ENCODE measurements around the gene TMEM250. TPM values are rescaled to one million over a fixed set of nuclear protein-coding genes. Genes with fewer than 3 reads are reported as not detected.

TMEM250 gene
- total and polyA plus RNA-seq, 3 donors from 2014 or later: 29.4 to 73.0 (median 57.8) TPM

DNA sequence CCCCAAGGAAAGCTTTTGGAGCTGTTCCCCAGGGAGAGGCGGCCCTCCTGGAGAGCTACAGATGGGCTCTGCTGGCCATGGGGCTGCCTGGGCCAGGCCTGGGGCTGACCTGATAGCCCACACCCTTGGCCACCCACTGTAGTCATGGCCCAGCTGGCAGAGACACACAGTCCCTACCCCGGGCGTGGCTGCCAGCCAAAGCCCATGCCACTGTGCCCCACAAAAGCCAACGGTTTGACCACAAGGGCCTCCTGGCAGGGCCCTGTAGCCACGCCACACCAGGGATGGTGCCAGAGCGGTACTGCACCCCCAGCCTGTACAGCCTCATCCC lies 38.8 kb downstream of the TMEM250 start:
- no peaks in the 10 kb centered on the region for H3K27me3 ChIP-seq
- H3K27ac ChIP-seq: no peak overlapping the region
- intact Hi-C loops (cut with DNase I; ENCODE audit: low total_unique reads): no loop called here
- TF ChIP-seq POLR2A (IDR thresholded peaks at IDR 0.05): no peak
- TF ChIP-seq, protein P1, sequence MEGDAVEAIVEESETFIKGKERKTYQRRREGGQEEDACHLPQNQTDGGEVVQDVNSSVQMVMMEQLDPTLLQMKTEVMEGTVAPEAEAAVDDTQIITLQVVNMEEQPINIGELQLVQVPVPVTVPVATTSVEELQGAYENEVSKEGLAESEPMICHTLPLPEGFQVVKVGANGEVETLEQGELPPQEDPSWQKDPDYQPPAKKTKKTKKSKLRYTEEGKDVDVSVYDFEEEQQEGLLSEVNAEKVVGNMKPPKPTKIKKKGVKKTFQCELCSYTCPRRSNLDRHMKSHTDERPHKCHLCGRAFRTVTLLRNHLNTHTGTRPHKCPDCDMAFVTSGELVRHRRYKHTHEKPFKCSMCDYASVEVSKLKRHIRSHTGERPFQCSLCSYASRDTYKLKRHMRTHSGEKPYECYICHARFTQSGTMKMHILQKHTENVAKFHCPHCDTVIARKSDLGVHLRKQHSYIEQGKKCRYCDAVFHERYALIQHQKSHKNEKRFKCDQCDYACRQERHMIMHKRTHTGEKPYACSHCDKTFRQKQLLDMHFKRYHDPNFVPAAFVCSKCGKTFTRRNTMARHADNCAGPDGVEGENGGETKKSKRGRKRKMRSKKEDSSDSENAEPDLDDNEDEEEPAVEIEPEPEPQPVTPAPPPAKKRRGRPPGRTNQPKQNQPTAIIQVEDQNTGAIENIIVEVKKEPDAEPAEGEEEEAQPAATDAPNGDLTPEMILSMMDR (IDR thresholded peaks at IDR 0.05): no peak
- no peak for DNase-seq
- no peak overlapping the region for H3K4me3 ChIP-seq
- 86% methylated on average over 6 of the region's 6 CpGs; no CpG with 5 or more reads in 1 of the 2 donors for WGBS, 2 donors
- H3K36me3 ChIP-seq (ENCODE audit: low read depth, missing control alignments): no peaks in the 10 kb centered on the region
- peaks cover 5% of the 10 kb centered on the region for H3K4me1 ChIP-seq
- H3K9me3 ChIP-seq: no peaks in the 10 kb centered on the region

DNA sequence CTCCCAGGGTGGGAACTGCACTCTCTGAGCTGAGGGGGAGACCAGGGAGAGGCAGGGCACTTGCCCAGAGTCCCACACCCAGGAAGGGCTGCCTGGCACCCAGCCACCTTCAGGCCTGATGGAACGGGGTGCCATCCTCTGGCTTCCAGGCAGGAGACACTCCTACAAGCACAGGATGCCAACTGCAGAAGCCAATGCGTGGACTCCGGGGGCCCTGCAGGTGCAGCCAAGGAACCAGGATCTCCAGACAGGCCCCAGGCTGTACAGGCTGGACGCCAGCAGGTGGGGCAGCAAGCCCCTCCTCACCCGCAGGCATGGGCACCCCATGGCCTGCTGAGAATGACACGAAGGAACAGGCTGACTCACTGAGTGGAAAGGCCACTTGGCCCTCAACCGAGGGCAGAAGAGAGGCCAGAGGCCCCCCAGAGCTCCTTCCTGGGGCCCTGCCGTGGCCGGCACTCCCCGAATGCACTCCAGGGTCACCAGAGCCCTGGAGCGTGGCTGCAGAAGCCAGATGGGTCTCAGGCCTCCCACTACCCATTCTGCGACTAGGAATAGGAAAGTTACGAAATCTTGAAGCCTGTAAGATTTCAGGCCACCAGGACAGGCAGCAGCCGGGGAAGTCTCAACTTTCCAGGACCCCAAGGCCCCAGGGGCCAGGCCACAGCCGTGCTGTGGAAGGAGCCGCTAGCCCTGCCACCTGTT lies 39.3 kb downstream of the TMEM250 start:
- no peak for DNase-seq
- Histone ChIP-seq H3K4me3 (no peak overlapping the region), H3K4me1 (peaks cover 5% of the 10 kb centered on the region), H3K27me3 (no peaks in the 10 kb centered on the region), H3K9me3 (no peaks in the 10 kb centered on the region), H3K27ac (no peak overlapping the region), H3K36me3 (ENCODE audit: low read depth, missing control alignments) (no peaks in the 10 kb centered on the region)
- 30 to 62% methylated on average over 2 to 16 of the region's 16 CpGs for WGBS, 2 donors
- no peak for TF ChIP-seq POLR2A (IDR thresholded peaks at IDR 0.05)
- TF ChIP-seq, protein P1 (IDR thresholded peaks at IDR 0.05): no peak
- intact Hi-C loops (cut with DNase I; ENCODE audit: low total_unique reads): no loop called here

- Histone ChIP-seq H3K36me3 (ENCODE audit: low read depth, missing control alignments) (no peaks in the 10 kb centered on the region), H3K4me1 (peaks cover 5% of the 10 kb centered on the region), H3K4me3 (no peak overlapping the region), H3K27me3 (no peaks in the 10 kb centered on the region), H3K9me3 (no peaks in the 10 kb centered on the region), H3K27ac (no peak overlapping the region)
- intact Hi-C loops (cut with DNase I; ENCODE audit: low total_unique reads): no loop called here
- TF ChIP-seq POLR2A (IDR thresholded peaks at IDR 0.05): no peak
- TF ChIP-seq, protein P1 (IDR thresholded peaks at IDR 0.05): no peak
- 88 to 92% methylated on average over 20 to 27 of the region's 27 CpGs for WGBS, 2 donors
- no peak for DNase-seq
Measured at GRCh38 chr9:136078498-136079011, 40.1 kb downstream of the TMEM250 start.

DNA sequence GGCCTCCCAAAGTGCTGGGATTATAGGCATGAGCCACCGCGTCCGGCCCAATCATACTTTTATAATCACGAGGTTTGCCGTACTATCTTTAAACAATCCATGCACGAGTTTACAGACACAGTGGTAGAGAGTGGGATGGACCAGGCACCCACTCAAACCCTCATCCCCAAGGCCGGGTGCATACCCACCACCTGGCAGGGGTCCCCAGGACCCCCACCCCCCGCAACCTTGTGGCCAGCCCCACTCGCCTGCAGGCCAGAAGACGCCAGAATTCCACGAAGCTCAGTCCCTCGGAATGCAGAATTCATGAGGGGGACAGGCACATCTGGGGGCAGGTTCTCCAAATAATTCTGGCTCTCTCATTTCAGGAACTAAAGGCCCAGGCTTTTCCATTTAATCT lies 40.7 kb downstream of the TMEM250 start:
- no peaks in the 10 kb centered on the region for H3K36me3 ChIP-seq (ENCODE audit: low read depth, missing control alignments)
- H3K27me3 ChIP-seq: no peaks in the 10 kb centered on the region
- no peak overlapping the region for H3K27ac ChIP-seq
- peaks cover 5% of the 10 kb centered on the region for H3K4me1 ChIP-seq
- no peaks in the 10 kb centered on the region for H3K9me3 ChIP-seq
- intact Hi-C loops (cut with DNase I; ENCODE audit: low total_unique reads): no loop called here
- no peak overlapping the region for H3K4me3 ChIP-seq
- no peak for TF ChIP-seq POLR2A (IDR thresholded peaks at IDR 0.05)
- TF ChIP-seq, protein P1 (IDR thresholded peaks at IDR 0.05): no peak
- DNase-seq: no peak
- WGBS, 2 donors: 94 to 95% methylated on average over 12 of the region's 12 CpGs

DNA sequence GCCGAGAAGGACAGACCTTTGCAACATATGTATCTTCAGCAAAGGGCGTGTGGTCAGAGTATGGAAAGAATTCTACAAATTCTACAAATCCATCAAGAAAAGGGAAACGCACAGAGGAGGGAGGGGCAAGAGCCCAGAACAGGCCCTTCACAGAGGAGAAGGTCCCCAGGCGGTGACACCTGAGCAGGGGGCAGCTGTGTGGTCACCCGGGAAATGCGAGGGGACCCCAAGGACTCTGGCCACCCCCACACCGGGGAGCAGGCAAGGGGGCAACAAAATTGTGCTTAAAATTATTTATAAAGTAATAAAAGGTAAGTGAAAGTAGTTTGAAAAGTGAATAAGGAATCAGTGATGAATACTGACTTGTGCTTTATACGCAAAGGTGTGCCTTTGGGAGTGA lies 41.2 kb downstream of the TMEM250 start:
- no peak overlapping the region for H3K27ac ChIP-seq
- WGBS, 2 donors: 82 to 84% methylated on average over 8 of the region's 8 CpGs
- H3K4me1 ChIP-seq: peaks cover 5% of the 10 kb centered on the region
- H3K27me3 ChIP-seq: no peaks in the 10 kb centered on the region
- H3K9me3 ChIP-seq: no peaks in the 10 kb centered on the region
- H3K4me3 ChIP-seq: no peak overlapping the region
- TF ChIP-seq, protein P1 (IDR thresholded peaks at IDR 0.05): no peak
- TF ChIP-seq POLR2A (IDR thresholded peaks at IDR 0.05): no peak
- no peaks in the 10 kb centered on the region for H3K36me3 ChIP-seq (ENCODE audit: low read depth, missing control alignments)
- DNase-seq: no peak
- intact Hi-C loops (cut with DNase I; ENCODE audit: low total_unique reads): no loop called here

Measured in testis (tissue), 3 donors.